AG09319 (cell line): ENCODE data around the gene CPSF4.

ENCODE experiments used
- DNase-seq: peaks from one replicate; pipeline ENCODE4 v3.0.0-alpha.2; 2010; ENCODE audit warnings: low read depth; ENCODE audit errors: extremely low read depth
- CTCF ChIP-seq: IDR thresholded peaks from 2 replicates; pipeline ENCODE4 v1.5.1; 2011; ENCODE audit warnings: low read depth, mild to moderate bottlenecking, inconsistent platforms, low read length, moderate library complexity

Gene CPSF4

GRCh38 chr7:99394188-99394502 lies 44.6 kb upstream of the CPSF4 start:
- TF ChIP-seq CTCF, result no peak
- no peak for DNase-seq

GRCh38 chr7:99395616-99396327 lies 43.0 kb upstream of the CPSF4 start:
- DNase-seq, result no peak
- TF ChIP-seq CTCF, result no peak; the same call in 1 of the 2 replicates

- DNase-seq, result no peak
- TF ChIP-seq CTCF, result no peak
Observed at GRCh38 chr7:99396418-99397296, 42.1 kb upstream of the CPSF4 start.

GRCh38 chr7:99397297-99397983 lies 41.3 kb upstream of the CPSF4 start:
- TF ChIP-seq CTCF, result no peak
- no peak for DNase-seq

- no peak for DNase-seq
- TF ChIP-seq CTCF, result no peak
Observed at GRCh38 chr7:99398891-99399445, 39.8 kb upstream of the CPSF4 start.

GRCh38 chr7:99399597-99399996 lies 39.1 kb upstream of the CPSF4 start:
- TF ChIP-seq CTCF, result no peak
- DNase-seq, result no peak
